RWPE1 (cell line): ENCODE measurements around the gene PCDHB5.
"Not testable (repeated sequence)": the region's sequence is repeated elsewhere in the genome, so short reads cannot be mapped to it uniquely, and the experiment has no call there.

Experiments
- CTCF ChIA-PET: fragments of 350-600 bp; sonication (Branson Sonifier 250); formaldehyde crosslinking; extraction: SDS; loops from one replicate; lab custom pipeline; 2021; lab: Yijun Ruan, JAX
- POLR2A ChIA-PET: fragments of 400-600 bp; formaldehyde crosslinking; extraction: SDS; loops from one replicate; lab custom pipeline; 2020; ENCODE audit warnings: antibody characterized with exemption; ENCODE audit not compliant: low non-redundant PET; lab: Yijun Ruan, JAX
- DNase-seq: peaks from one replicate; pipeline ENCODE4 v3.0.0; 2012; ENCODE audit warnings: low spot score
- H3K27ac ChIP-seq: fragments of 450-650 bp; 2 replicates; pipeline ENCODE4 v1.5.1; 2017
- TF ChIP-seq, protein P1 (sequence below): fragments of 450-650 bp; conservative IDR thresholded peaks from 2 replicates; pipeline ENCODE4 v1.5.1; 2017; ENCODE audit warnings: low read depth, mild to moderate bottlenecking

Gene PCDHB5

DNA sequence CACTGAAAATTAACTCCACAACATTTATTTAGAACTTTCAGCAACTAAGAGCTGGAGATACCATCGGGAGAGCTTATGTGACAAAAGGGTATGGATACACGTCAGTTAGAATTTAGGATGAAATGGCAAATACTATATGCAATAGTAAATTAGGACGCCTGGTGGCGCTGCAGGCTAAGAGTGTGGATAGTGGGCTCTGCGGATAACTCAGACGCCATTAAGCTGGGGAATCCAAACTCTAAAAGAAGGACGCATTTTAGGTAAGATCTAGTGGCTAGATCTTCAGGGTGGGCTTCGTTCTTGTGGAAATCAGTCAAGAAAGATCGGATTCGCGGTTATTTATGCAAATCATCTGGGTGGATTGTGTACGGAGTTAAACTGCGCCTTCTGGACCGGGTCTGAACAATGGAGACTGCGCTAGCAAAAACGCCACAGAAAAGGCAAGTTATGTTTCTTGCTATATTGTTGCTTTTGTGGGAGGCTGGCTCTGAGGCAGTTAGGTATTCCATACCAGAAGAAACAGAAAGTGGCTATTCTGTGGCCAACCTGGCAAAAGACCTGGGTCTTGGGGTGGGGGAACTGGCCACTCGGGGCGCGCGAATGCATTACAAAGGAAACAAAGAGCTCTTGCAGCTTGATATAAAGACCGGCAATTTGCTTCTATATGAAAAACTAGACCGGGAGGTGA is at the start of gene PCDHB5:
Gene PCDHB5 (plus strand): TSS at position 177 of the 688 bp plus-strand sequence. CDS start 229 bp downstream, at position 406.
- POLR2A ChIA-PET: no interaction called here
- no peak within 1 kb of the TSS for H3K27ac ChIP-seq
- CTCF ChIA-PET: interaction anchor here (0.6 to 0.7 kb wide), 2 partner anchors 52 to 309 kb away, joined by 3 read pairs; no protein-coding TSS in a partner anchor
- TF ChIP-seq, protein P1, sequence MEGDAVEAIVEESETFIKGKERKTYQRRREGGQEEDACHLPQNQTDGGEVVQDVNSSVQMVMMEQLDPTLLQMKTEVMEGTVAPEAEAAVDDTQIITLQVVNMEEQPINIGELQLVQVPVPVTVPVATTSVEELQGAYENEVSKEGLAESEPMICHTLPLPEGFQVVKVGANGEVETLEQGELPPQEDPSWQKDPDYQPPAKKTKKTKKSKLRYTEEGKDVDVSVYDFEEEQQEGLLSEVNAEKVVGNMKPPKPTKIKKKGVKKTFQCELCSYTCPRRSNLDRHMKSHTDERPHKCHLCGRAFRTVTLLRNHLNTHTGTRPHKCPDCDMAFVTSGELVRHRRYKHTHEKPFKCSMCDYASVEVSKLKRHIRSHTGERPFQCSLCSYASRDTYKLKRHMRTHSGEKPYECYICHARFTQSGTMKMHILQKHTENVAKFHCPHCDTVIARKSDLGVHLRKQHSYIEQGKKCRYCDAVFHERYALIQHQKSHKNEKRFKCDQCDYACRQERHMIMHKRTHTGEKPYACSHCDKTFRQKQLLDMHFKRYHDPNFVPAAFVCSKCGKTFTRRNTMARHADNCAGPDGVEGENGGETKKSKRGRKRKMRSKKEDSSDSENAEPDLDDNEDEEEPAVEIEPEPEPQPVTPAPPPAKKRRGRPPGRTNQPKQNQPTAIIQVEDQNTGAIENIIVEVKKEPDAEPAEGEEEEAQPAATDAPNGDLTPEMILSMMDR: peak; percentile 63
- no peak for DNase-seq

DNA sequence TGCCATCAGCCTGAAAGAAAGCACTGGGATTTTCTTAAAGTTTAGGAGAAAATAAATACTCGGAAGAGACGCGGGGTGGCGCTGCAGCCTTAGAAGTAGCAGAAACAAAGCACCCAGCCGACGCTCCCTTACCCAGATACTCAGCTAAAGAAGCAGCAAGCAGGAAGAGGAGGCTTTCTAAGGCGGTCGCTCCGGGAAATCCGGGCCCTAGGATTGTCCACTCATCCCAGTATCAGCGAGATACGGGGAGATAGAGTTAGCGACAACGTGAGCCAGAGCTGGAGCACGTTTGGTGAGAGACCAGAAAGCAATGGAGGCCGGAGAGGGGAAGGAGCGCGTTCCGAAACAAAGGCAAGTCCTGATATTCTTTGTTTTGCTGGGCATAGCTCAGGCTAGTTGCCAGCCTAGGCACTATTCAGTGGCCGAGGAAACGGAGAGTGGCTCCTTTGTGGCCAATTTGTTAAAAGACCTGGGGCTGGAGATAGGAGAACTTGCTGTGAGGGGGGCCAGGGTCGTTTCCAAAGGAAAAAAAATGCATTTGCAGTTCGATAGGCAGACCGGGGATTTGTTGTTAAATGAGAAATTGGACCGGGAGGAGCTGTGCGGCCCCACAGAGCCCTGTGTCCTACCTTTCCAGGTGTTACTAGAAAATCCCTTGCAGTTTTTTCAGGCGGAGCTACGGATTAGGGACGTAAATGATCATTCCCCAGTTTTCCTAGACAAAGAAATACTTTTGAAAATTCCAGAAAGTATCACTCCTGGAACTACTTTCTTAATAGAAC is 40.3 kb upstream of the PCDHB5 start, which contains the start of gene PCDHB2:
Gene PCDHB2 (plus strand): TSS at position 135 of the 782 bp plus-strand sequence. CDS start 176 bp downstream, at position 311.
- peak; percentile 11 for DNase-seq
- POLR2A ChIA-PET: no interaction called here
- no peak within 1 kb of the TSS for H3K27ac ChIP-seq
- CTCF ChIA-PET: interaction anchor here (0.6 to 1.1 kb wide), 6 partner anchors 8 to 676 kb away, joined by 3 to 4 read pairs (median 3); no protein-coding TSS in a partner anchor
- TF ChIP-seq, protein P1: peak; percentile 20; the same call in 1 of the 2 replicates

DNA sequence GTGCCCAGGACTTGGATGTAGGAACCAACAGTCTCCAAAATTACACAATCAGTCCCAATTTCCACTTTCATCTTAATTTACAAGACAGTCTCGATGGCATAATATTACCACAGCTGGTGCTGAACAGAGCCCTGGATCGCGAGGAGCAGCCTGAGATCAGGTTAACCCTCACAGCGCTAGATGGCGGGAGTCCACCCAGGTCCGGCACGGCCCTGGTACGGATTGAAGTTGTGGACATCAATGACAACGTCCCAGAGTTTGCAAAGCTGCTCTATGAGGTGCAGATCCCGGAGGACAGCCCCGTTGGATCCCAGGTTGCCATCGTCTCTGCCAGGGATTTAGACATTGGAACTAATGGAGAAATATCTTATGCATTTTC is 39.8 kb upstream of the PCDHB5 start:
- no peak overlapping the region for H3K27ac ChIP-seq
- ChIA-PET POLR2A (no interaction called here), CTCF (interaction anchor here (1.0 kb wide), 1 partner anchor 114 kb away, joined by 3 read pairs; no protein-coding TSS in a partner anchor)
- no peak for DNase-seq
- TF ChIP-seq, protein P1: no peak

DNA sequence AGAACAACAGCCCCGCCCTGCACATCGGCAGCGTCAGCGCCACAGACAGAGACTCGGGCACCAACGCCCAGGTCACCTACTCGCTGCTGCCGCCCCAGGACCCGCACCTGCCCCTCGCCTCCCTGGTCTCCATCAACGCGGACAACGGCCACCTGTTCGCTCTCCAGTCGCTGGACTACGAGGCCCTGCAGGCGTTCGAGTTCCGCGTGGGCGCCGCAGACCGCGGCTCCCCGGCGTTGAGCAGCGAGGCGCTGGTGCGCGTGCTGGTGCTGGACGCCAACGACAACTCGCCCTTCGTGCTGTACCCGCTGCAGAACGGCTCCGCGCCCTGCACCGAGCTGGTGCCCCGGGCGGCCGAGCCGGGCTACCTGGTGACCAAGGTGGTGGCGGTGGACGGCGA is 38.8 kb upstream of the PCDHB5 start:
- POLR2A ChIA-PET, CTCF ChIA-PET, H3K27ac ChIP-seq, DNase-seq: not testable (repeated sequence)

DNA sequence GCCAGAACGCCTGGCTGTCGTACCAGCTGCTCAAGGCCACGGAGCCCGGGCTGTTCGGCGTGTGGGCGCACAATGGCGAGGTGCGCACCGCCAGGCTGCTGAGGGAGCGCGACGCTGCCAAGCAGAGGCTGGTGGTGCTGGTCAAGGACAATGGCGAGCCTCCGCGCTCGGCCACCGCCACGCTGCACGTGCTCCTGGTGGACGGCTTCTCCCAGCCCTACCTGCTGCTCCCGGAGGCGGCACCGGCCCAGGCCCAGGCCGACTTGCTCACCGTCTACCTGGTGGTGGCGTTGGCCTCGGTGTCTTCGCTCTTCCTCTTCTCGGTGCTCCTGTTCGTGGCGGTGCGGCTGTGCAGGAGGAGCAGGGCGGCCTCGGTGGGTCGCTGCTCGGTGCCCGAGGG is 38.4 kb upstream of the PCDHB5 start:
- POLR2A ChIA-PET, CTCF ChIA-PET, DNase-seq, H3K27ac ChIP-seq: not testable (repeated sequence)

DNA sequence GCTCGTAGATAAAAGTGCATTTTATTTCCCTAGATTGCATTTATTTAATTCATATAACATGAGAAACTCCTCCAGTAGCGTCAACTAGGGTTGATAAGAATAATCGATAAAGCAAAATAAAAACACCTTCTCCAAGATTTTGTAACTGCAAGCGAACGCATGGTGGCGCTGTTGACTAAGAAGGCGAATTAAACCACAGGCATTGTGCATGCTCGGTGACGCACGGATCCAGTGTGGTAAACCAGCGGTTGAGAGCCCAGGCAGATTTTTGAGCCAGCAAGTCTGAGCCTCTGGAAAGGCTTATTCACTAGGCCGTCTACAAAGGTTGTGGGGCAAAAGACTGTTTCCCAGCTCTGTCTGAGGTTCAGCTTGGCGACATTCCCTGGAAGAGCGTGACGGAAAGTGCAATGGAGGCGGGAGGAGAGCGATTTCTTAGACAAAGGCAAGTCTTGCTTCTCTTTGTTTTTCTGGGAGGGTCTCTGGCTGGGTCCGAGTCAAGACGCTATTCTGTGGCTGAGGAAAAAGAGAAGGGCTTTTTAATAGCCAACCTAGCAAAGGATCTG is 34.7 kb upstream of the PCDHB5 start, which contains the start of gene PCDHB3:
Gene PCDHB3 (plus strand): TSS at position 231 of the 563 bp plus-strand sequence. CDS start 177 bp downstream, at position 408.
- POLR2A ChIA-PET: no interaction called here
- CTCF ChIA-PET: interaction anchor here (0.6 to 0.7 kb wide), 2 partner anchors 467 to 518 kb away, joined by 3 read pairs; partner anchors contain the start of gene DIAPH1
- peak; percentile 47 for DNase-seq
- TF ChIP-seq, protein P1: peak; percentile 58
- no peak within 1 kb of the TSS for H3K27ac ChIP-seq

DNA sequence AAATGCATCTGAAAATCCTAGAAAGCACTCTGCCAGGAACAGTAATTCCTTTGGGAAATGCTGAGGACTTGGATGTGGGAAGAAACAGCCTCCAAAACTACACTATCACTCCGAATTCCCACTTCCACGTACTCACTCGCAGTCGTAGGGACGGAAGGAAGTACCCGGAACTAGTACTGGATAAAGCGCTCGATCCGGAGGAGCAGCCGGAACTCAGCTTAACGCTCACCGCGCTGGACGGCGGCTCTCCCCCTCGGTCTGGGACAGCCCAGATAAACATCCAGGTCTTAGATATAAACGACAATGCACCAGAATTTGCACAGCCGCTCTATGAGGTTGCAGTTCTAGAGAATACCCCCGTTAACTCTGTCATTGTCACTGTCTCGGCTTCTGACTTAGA is 33.9 kb upstream of the PCDHB5 start:
- TF ChIP-seq, protein P1: no peak
- DNase-seq: no peak
- no peak overlapping the region for H3K27ac ChIP-seq
- CTCF ChIA-PET: no interaction called here
- POLR2A ChIA-PET: no interaction called here

DNA sequence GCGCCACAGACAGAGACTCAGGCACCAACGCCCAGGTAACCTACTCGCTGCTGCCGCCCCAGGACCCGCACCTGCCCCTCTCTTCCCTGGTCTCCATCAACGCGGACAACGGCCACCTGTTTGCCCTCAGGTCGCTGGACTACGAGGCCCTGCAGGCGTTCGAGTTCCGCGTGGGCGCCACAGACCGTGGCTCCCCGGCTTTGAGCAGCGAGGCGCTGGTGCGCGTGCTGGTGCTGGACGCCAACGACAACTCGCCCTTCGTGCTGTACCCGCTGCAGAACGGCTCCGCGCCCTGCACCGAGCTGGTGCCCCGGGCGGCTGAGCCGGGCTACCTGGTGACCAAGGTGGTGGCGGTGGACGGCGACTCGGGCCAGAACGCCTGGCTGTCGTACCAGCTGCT is 32.9 kb upstream of the PCDHB5 start:
- POLR2A ChIA-PET, CTCF ChIA-PET, DNase-seq, H3K27ac ChIP-seq: not testable (repeated sequence)

DNA sequence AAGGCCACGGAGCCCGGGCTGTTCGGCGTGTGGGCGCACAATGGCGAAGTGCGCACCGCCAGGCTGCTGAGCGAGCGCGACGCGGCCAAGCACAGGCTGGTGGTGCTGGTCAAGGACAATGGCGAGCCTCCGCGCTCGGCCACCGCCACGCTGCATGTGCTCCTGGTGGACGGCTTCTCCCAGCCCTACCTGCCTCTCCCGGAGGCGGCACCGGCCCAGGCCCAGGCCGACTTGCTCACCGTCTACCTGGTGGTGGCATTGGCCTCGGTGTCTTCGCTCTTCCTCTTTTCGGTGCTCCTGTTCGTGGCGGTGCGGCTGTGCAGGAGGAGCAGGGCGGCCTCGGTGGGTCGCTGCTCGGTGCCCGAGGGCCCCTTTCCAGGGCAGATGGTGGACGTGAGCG is 32.5 kb upstream of the PCDHB5 start:
- DNase-seq, CTCF ChIA-PET, POLR2A ChIA-PET, H3K27ac ChIP-seq: not testable (repeated sequence)
